Stimulated activated CD8-positive, alpha-beta memory T cell treated with anti-CD3 and anti-CD28 coated beads, Interleukin-12 subunit alpha, Interleukin-12 subunit beta, amount 100 ng/mL, for 1 hour (primary cell): Measurements from ENCODE around the gene MLKL.

Source experiments
- DNase-seq: peaks from one replicate; pipeline ENCODE4 v3.0.0-alpha.2; 2020; ENCODE audit warnings: low read depth

MLKL gene

GRCh38 chr16:74650966-74651567 is 49.6 kb downstream of the MLKL start:
- DNase-seq = no peak

- DNase-seq = no peak
Measured at GRCh38 chr16:74649839-74650504, 50.7 kb downstream of the MLKL start.

GRCh38 chr16:74641969-74642368 is 58.7 kb downstream of the MLKL start:
- no peak for DNase-seq

GRCh38 chr16:74637742-74638453 is 62.8 kb downstream of the MLKL start:
- DNase-seq = no peak

GRCh38 chr16:74635303-74635702 is 65.4 kb downstream of the MLKL start:
- no peak for DNase-seq

- DNase-seq = no peak
Measured at GRCh38 chr16:74633686-74634085, 67.0 kb downstream of the MLKL start.

- DNase-seq = no peak
Measured at GRCh38 chr16:74627506-74628220, 73.0 kb downstream of the MLKL start.

GRCh38 chr16:74626741-74627416 is 73.8 kb downstream of the MLKL start:
- no peak for DNase-seq

GRCh38 chr16:74625500-74626350 is 74.9 kb downstream of the MLKL start:
- no peak for DNase-seq

- no peak for DNase-seq
Measured at GRCh38 chr16:74623839-74624235, 76.8 kb downstream of the MLKL start.

GRCh38 chr16:74623214-74623838 is 77.3 kb downstream of the MLKL start:
- DNase-seq = no peak

GRCh38 chr16:74622005-74622404 is 78.7 kb downstream of the MLKL start:
- no peak for DNase-seq
